DMS79 (cell line): ENCODE results near the gene KCTD7.
"Not testable (repeated sequence)": the region's sequence is repeated elsewhere in the genome, so short reads cannot be mapped to it uniquely, and the experiment has no call there.

Experiments used
- DNase-seq: peaks from one replicate; lab custom pipeline; 2025; lab: John Stamatoyannopoulos, UW

KCTD7 gene

DNA sequence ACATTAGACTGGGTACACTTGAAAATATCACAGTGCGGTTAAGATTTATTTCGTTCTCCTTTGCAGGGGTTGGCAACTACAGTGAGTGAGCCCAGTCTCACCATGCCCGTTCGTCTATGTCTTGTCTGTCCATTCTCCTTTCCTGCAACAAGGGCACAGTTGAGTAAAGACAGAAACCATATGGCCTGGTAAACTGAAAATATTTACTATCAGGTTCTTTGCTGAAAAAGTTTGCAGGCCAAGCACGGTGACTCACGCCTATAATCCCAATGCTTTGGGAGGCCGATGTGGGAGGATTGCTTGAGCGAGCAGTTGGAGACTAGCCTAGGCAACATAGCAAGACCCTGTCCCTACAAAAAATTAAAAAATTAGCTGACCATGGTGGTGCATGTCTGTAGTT is 11.4 kb upstream of the KCTD7 start:
- DNase-seq, result no peak

DNA sequence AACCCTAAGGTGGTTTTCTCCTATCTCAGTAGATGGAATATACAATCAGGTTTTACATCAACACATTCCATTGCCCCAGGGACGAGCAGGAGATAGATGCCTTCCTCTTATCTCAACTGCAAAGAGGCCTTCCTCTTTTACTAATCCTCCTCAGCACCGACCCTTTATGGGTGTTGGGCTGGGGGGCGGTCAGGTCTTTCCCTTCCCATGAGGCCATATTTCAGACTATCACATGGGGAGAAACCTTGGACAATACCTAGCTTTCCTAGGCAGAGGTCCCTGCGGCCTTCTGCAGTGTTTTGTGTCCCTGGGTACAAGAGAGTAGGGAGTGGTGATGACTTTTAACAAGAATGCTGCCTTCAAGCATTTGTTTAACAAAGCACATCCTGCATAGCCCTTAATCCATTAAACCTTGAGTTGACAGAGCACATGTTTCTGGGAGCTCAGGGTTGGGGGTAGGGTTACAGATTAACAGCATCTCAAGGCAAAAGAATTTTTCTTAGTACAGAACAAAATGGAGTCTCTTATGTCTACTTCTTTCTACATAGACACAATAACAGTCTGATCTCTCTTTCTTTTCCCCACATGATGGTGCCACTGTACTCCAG is 9.2 kb upstream of the KCTD7 start:
- not testable (repeated sequence) for DNase-seq

DNA sequence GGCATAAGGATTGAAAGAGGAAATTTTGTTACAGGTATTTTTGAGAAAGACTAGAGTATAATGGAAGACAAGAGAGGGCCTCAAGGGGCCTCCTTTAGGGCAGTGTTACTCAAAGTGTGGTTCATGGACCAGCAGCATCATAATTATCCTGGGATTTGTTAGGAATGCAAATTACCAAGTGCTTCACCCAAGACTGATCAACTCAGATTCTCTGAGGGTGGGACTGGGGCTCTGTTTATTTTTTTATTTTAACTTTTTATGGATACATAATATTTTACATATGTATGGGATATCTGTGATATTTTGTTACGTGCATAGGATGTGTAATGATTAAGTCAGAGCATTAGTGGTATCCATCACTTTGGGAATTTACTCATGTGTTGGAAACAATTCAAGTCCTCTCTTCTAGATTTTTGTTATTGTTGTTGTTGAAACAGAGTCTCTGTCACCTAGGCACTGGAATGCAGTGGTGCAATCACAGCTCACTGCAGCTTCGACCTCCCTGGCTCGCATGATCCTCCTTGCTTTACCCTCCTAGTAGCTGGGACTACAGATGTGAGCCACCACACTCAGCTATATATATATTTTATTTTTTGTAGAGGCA is 2.2 kb upstream of the KCTD7 start:
- no peak for DNase-seq

GRCh38 chr7:66627151-66627681 is 1.5 kb upstream of the KCTD7 start:
- DNase-seq, result no peak

- DNase-seq, result no peak
Measured at GRCh38 chr7:66627881-66628360, 760 bp upstream of the KCTD7 start.

DNA sequence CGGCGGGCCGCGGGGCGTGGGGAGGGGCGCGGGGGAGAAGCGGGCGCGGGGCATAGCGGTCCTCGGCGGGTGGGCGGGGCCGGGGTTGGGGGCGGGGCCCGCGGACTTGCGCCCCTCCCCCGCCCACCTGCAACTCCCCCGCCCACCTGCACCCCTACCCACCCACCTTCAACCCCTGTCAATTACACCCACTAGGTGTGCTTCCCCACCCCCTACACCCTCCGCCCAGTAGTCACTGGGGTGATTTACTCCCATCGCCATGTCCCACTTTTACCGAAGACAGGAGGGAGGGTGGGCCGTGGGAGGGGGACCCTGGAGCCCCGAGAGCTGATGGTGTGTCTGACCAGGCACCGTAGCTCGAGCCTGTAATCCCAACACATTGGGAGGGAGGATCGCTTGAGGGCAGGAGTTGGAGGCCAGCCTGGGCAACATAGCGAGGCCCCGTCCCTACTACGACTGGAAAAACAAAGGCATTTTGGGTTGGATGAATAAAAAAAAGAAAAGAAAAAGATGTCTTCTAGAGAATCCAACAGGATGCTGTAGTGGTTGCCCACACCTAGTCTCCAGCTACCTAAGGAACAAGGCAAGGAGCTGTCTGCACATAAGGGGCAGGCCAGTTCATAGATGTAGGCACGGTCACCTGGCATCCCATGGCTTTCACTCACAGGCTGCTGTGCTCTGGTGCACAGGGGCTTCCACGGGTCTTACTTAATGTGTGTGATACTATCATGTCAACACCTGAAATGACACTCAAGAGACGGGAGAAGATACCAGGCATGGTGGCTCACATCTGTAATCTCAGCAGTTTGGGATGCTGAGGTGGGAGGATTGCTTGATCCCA is 761 bp downstream of the KCTD7 start:
- DNase-seq, result no peak

DNA sequence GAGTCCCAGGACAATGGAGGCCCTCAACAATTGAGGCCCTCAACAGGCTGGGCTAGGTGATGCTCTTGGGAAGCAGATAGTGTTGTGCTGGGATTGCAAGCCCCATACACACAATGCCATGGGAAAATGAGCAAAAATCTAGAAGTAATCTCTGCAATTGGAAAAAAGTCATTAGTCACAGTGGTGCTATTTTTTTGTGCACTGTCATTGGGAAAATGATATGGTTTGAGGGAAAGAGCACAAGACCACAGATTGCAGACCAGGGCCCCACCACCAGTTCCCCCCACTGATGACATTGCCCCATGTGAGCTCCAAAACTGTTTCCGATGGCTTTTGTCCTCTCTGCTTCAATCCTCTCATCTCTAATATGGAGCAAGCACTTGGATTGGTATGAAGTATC is 1.9 kb downstream of the KCTD7 start:
- no peak for DNase-seq

GRCh38 chr7:66631471-66631870 is 2.8 kb downstream of the KCTD7 start:
- DNase-seq, result no peak

GRCh38 chr7:66634816-66635215 is 6.1 kb downstream of the KCTD7 start:
- DNase-seq, result no peak

GRCh38 chr7:66635322-66635981 is 6.8 kb downstream of the KCTD7 start:
- not testable (repeated sequence) for DNase-seq

- not testable (repeated sequence) for DNase-seq
Measured at GRCh38 chr7:66635982-66636546, 7.4 kb downstream of the KCTD7 start.

DNA sequence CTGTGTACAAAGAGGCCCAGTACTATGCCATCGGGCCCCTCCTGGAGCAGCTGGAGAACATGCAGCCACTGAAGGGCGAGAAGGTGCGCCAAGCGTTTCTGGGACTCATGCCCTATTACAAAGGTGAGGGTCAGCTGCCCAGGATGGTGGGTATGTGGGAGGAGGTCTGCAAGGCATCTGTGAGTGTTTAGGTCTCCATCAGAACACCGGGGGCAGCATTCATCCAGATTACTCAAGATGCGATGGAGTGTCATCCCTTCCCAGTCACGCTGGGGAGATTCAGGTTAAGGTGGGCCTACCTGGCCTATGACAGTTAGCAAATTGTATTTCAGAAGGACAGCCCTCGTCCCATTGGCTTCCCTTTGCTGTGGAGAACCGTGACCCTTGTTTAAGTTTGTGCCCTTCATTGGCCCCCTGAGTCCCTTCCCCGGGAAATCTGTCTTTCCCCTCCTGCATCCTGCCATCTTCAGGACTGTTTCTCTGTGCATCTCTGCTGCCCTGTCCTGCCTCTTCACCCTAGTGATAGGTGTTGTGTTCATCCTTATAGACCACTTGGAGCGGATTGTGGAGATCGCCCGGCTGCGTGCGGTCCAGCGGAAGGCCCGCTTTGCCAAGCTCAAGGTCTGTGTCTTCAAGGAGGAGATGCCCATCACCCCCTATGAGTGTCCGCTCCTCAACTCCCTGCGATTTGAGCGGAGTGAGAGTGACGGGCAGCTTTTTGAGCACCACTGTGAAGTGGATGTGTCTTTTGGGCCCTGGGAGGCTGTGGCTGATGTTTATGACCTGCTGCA is 9.8 kb downstream of the KCTD7 start:
- no peak for DNase-seq

GRCh38 chr7:66639773-66640172 is 11.1 kb downstream of the KCTD7 start:
- no peak for DNase-seq

DNA sequence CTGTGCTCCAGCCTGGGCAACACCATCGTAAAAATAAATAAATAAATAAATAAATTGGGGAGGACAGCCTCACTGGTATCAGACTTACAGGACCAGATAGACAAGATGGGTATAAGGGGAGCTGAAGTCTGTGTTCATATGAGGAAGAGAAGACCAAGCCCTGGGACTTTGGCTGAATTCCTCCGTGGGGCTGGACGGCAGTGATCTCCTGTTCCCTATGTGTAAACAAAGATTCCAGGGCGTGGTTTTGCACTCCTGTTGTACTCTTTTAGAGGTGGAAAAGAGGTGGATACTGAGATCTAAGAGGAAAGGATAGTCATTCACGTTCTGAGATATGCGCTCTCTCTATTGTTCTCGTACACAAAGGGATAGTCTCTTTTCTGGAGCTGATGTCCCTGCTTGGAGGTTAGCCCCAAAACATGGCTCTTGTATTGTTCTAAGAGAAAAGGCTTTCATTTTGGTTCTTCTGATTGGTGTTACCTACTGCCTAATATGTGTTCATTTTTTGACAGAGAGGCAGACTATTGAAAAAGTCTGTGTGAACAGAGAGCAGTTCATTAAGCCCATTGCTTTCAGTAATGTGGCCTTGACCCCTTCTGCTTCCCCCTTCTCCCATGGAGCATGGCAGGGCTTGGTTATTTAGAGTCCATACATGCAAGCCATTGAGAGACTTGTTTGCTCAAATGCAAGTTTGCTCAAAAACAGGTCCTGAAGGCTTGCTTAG is 12.3 kb downstream of the KCTD7 start:
- no peak for DNase-seq

DNA sequence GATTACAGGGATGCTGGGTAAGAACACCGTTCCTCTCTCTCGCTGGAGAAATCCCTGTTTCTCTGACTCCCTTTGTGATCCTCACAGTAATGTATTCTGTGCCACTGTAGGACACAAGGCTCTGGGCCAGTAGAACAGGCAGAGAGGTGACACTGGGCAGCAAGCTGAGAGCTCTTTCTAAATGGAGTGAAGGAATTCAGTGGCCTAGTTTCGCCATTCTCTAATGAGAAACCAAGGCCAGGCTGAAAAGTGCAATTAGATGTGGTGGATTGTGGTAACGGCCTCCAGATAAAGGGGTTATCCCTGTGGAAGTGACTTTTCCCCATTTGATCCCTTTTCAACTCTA is 12.8 kb downstream of the KCTD7 start:
- no peak for DNase-seq

GRCh38 chr7:66642186-66642585 is 13.5 kb downstream of the KCTD7 start:
- no peak for DNase-seq

DNA sequence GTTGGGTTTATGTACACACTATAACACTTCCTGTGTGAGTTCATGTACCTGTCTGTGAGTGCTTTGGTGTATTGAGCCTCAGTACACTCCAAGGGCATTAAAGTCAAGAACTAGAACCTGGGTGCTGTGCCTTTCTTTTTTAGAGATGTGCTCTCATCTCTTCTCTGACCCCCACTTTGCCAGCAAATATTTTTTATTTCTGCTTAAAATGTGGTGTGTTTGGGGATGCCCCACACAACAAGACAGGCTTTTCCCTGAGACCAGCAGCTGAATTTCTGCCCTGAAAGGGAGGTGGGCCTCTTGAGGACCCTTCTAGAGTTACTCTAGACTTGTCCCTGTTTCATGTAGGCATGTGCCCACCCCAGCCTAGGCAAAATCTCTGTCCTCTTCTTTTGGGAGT is 14.3 kb downstream of the KCTD7 start:
- no peak for DNase-seq

GRCh38 chr7:66643395-66643794 is 14.7 kb downstream of the KCTD7 start:
- DNase-seq, result no peak

DNA sequence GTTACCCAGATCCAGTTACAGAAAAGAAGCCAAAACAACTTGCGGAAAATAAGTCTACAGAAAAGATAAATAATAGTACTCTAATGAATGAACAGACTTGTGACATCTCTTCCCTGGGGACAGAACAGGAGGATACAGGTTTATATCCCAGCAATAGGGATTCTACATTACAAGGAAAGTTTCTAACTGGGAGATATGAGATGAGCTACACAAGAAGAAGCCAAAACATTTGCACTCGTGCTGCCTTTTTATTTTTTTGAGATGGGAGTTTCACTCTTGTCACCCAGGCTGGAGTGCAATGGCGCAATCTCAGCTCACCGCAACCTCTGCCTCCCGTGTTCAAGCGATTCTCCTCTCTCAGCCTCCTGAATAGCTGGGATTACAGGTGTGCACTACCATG is 22.3 kb downstream of the KCTD7 start:
- DNase-seq, result not testable (repeated sequence)

DNA sequence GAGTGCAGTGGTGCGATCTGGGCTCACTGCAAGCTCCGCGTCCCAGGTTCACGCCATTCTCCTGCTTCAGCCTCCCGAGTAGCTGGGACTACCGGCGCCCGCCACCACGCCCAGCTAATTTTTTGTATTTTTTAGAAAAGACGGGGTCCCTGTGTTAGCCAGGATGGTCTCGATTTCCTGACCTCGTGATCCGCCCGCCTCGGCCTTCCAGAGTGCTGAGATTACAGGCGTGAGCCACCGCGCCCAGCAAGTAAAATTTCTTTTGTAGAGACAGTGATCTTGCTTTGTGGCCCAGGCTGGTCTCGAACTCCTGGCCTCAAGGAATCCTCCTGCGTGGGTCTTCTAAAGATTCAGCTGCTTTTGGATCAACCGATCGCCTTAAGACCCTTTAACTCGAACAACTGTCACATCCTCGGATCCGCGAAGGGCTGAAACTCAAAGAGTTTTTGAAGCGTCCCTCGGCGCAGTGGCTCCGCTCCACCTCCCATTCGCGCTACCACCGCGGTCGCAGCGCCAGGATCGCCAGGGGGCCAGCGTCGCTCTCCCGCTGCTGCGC is 25.1 kb downstream of the KCTD7 start:
- DNase-seq, result not testable (repeated sequence)
